Stomach (tissue), 9 donors: ENCODE measurements around the gene DEK. TPM values are rescaled to one million over a fixed set of nuclear protein-coding genes. Genes with fewer than 3 reads are reported as not detected.

ENCODE experiments used
- DNase-seq, 2 donors: peaks; one replicate each; pipeline versions ENCODE4 v3.0.0 to v3.0.0-alpha.2; 2013 to 2019
- H3K27ac ChIP-seq, 5 donors: fragments of 200-600 bp in 4 of 5; sonication (generic) in 4 of 5; one replicate each; pipeline ENCODE4 v1.5.1; 2013 to 2019; ENCODE audit warnings: mild to moderate bottlenecking in 1 of 5, moderate library complexity in 1 of 5
- H3K27me3 ChIP-seq, 3 donors: fragments of 200-600 bp; sonication (generic); one replicate each; pipeline ENCODE4 v1.5.1; 2017 to 2019; ENCODE audit warnings: mixed run types in 1 of 3
- H3K36me3 ChIP-seq, 4 donors: fragments of 200-600 bp; sonication (generic); 1 replicate in 3 of 4; 2 replicates in 1 of 4; pipeline ENCODE4 v1.5.1; 2016 to 2019
- H3K4me1 ChIP-seq, 4 donors: fragments of 200-600 bp; sonication (generic); one replicate each; pipeline ENCODE4 v1.5.1; 2016 to 2019
- H3K4me3 ChIP-seq, 4 donors: fragments of 200-600 bp; sonication (generic) in 3 of 4; one replicate each; pipeline ENCODE4 v1.5.1; 2016 to 2019; ENCODE audit warnings: mild to moderate bottlenecking in 1 of 4
- H3K9me3 ChIP-seq, 4 donors: fragments of 200-600 bp; sonication (generic); one replicate each; pipeline ENCODE4 v1.5.1; 2016 to 2019
- EP300 ChIP-seq: sonication (generic); formaldehyde crosslinking; IDR thresholded peaks from one replicate; pipeline ENCODE4 v1.6.1; 2017; ENCODE audit warnings: antibody characterized with exemption
- POLR2A ChIP-seq, 4 donors: fragments of 450-650 bp; IDR thresholded peaks; one replicate each; pipeline ENCODE4 v1.6.1; 2016; ENCODE audit warnings: antibody characterized with exemption in 4 of 4, control low read depth in 2 of 4, mild to moderate bottlenecking in 1 of 4, moderate library complexity in 1 of 4
- POLR2AphosphoS5 ChIP-seq, 3 donors: sonication (generic); formaldehyde crosslinking; IDR thresholded peaks; one replicate each; pipeline ENCODE4 v1.6.1; 2016; ENCODE audit warnings: antibody characterized with exemption in 3 of 3
- WGBS, 5 donors: extraction: QIAGEN DNeasy Blood & Tissue Kit in 3 of 5; methylation state at CpG; one replicate each; pipeline versions ENCODE4 v1.1.5 to v1.1.7; 2013 to 2018; 5-methylcytosine and 5-hydroxymethylcytosine counted together
- intact Hi-C: fragments of 100-400 bp; cut with DNase I; formaldehyde crosslinking; loops from one replicate; pipeline ENCODE4 v1.15.1; 2023; ENCODE audit warnings: low total_unique reads
- polyA plus RNA-seq, 3 donors: library from polyadenylated mRNA; stranded (reverse); fragments of 200-250 nt; gene quantifications; one replicate each; pipeline ENCODE4 v1.2.3, GENCODE V29; 2013
- total RNA-seq, 5 donors: library from RNA; depleted of rRNA; stranded (reverse); fragments of >200 nt; gene quantifications; one replicate each; pipeline versions ENCODE4 v1.1.0 to v1.2.3, GENCODE V29; 2014 to 2016
- TF ChIP-seq, protein P1 (sequence below), 7 experiments: fragments of 450-650 bp in 4 of 7; fragments of 200-600 bp in 3 of 7; sonication (generic) in 3 of 7; IDR thresholded peaks; one replicate each; pipeline ENCODE4 v1.5.1; 2016 to 2019; ENCODE audit warnings: antibody characterized with exemption in 7 of 7, control low read depth in 2 of 7, mild to moderate bottlenecking in 1 of 7
- donor health status: healthy with polysubstance abuse.
- donor health status: Bipolar disorder and iron deficiency.
- donor health status: healthy.

Gene DEK
- total and polyA plus RNA-seq, 8 donors, result 35.4 to 189 (median 112) TPM

DNA sequence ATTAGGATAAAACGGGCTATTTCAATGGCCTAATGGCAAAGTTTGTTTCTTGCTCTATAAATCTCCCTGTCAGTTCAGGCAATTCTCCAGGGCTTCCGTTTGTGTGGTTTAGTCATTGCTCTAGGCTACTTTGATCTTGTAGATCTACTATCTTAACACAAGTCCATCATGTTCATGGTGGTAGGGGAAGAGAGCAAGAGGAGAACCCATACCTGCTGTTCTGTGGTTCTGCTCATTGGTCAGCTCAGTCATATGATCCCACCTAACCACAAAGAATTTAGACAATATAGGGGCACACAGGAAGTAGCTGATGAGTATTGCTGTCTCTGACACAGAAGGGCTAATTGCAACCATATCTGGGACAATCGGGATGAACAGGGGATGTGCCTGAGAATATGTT lies 4.9 kb upstream of the DEK start:
- peaks cover 0 to 13% (median 2%) of the 10 kb centered on the region in 4 donors for H3K4me1 ChIP-seq
- H3K27ac ChIP-seq, result no peak overlapping the region
- H3K9me3 ChIP-seq, result no peaks in the 10 kb centered on the region
- H3K27me3 ChIP-seq, result peaks cover 0 to 6% (median 3%) of the 10 kb centered on the region in 3 donors
- intact Hi-C loops, result no loop called here
- 38 to 66% (median 50%) methylated on average over 3 of the region's 3 CpGs for WGBS, 5 donors
- TF ChIP-seq EP300 (no peak), POLR2A (IDR thresholded peaks at IDR 0.05) (no peak), POLR2AphosphoS5 (IDR thresholded peaks at IDR 0.05) (no peak)
- TF ChIP-seq, protein P1, sequence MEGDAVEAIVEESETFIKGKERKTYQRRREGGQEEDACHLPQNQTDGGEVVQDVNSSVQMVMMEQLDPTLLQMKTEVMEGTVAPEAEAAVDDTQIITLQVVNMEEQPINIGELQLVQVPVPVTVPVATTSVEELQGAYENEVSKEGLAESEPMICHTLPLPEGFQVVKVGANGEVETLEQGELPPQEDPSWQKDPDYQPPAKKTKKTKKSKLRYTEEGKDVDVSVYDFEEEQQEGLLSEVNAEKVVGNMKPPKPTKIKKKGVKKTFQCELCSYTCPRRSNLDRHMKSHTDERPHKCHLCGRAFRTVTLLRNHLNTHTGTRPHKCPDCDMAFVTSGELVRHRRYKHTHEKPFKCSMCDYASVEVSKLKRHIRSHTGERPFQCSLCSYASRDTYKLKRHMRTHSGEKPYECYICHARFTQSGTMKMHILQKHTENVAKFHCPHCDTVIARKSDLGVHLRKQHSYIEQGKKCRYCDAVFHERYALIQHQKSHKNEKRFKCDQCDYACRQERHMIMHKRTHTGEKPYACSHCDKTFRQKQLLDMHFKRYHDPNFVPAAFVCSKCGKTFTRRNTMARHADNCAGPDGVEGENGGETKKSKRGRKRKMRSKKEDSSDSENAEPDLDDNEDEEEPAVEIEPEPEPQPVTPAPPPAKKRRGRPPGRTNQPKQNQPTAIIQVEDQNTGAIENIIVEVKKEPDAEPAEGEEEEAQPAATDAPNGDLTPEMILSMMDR (IDR thresholded peaks at IDR 0.05), result no peak
- no peak overlapping the region for H3K4me3 ChIP-seq
- no peaks in the 10 kb centered on the region for H3K36me3 ChIP-seq
- peak in 1 of 2 donors; percentile 20 for DNase-seq

DNA sequence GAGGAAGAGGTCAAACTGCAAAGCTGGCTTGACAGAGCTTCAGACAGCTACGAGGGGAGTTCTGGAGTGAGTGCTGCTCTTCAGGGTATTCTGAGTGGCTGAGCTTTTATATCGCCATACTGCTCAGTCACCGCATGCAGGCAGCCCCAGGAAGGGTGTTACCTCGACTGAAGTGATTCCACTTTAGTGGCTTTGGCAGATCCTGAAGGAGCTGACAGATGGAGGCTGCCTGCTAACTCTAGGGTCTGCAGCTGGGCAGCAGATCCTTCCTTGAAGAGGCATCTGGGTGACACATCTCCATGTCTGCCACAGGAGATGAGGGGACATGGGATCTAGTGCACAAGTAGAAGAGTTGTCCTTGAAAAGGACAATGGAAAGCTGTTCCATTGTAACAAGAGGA lies 3.7 kb upstream of the DEK start:
- intact Hi-C loops, result no loop called here
- DNase-seq, result no peak
- 77 to 90% (median 79%) methylated on average over 4 of the region's 4 CpGs for WGBS, 5 donors

DNA sequence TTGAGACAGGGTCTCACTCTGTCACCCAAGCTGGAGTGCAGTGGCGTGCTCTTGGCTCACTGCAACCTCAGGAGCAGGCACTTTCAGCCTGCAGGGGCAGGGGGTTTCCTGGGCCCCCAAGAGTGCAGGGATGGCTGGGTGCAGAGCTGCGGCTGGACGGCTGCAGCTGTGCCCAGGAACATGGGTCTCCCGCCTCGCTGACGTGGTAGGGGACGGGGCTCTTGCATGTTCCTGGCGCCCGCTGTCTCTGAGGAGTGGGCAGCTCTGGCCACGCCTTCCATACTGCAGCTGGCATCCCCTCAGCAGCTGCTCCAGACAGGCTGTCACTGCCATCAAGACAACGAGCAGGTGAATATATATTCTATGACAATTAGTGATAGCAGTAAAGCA lies 2.2 kb upstream of the DEK start:
- no peak for DNase-seq
- WGBS, 5 donors, result 89 to 98% (median 96%) methylated on average over 3 to 11 of the region's 11 CpGs
- H3K36me3 ChIP-seq, result no peaks in the 10 kb centered on the region
- no peak overlapping the region for H3K4me3 ChIP-seq
- TF ChIP-seq POLR2A (IDR thresholded peaks at IDR 0.05), result no peak
- no peak for TF ChIP-seq POLR2AphosphoS5 (IDR thresholded peaks at IDR 0.05)
- no peaks in the 10 kb centered on the region for H3K27me3 ChIP-seq
- H3K4me1 ChIP-seq, result peaks cover 11 to 29% (median 16%) of the 10 kb centered on the region in 4 donors
- H3K9me3 ChIP-seq, result no peaks in the 10 kb centered on the region
- intact Hi-C loops, result no loop called here
- H3K27ac ChIP-seq, result no peak overlapping the region

More for the DNA sequence above, 3.7 kb upstream of the DEK start:
- H3K4me1 ChIP-seq, result peaks cover 0 to 14% (median 3%) of the 10 kb centered on the region in 4 donors
- H3K36me3 ChIP-seq, result no peaks in the 10 kb centered on the region
- H3K9me3 ChIP-seq, result no peaks in the 10 kb centered on the region
- TF ChIP-seq, protein P1 (IDR thresholded peaks at IDR 0.05), result no peak
- TF ChIP-seq POLR2A (IDR thresholded peaks at IDR 0.05) (no peak), POLR2AphosphoS5 (IDR thresholded peaks at IDR 0.05) (no peak), EP300 (no peak)
- no peak overlapping the region for H3K27ac ChIP-seq
- peaks cover 0 to 3% (median 0%) of the 10 kb centered on the region in 3 donors for H3K27me3 ChIP-seq
- H3K4me3 ChIP-seq, result no peak overlapping the region

DNA sequence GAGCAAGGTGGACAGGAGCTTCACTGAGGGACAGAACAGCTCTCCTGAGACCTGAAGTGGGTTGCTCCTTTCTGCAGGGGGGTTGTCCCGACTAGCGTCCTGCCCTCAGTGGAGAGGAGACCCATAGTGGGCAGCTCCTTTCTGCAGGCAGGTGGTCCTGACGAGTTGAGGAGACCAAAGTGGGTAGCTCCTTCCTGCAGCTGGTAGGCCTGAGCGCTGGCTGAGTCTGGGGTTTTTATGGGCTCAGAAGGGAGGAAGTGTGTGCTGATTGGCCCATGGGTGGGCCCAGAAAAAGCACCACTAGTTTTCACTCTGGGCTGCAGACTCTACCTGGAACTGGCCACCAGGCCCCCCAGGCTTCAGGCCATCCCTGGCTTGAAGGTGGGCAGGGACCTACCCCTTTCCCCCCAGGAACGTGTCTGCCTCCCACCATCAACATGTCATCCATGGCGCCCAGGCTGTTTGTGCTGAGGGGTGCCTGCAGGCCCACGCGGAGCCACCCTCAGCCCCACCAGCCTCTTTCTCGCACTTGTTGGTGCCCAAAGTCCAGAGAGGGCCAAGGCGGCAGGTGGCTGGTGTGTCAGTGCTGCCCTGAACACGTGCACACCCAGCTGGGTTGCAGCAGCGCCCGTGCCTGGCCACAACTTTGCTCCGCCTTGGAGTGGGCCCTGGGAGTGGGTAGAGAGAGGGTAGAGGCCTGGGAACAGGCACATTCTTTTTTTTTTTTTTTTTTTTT lies 1.6 kb upstream of the DEK start:
- H3K27me3 ChIP-seq, result no peaks in the 10 kb centered on the region
- H3K4me1 ChIP-seq, result peaks cover 17 to 35% (median 22%) of the 10 kb centered on the region in 4 donors
- no peaks in the 10 kb centered on the region for H3K9me3 ChIP-seq
- TF ChIP-seq POLR2AphosphoS5 (IDR thresholded peaks at IDR 0.05) (no peak), POLR2A (IDR thresholded peaks at IDR 0.05) (no peak), EP300 (no peak)
- TF ChIP-seq, protein P1 (IDR thresholded peaks at IDR 0.05), result no peak
- H3K36me3 ChIP-seq, result no peaks in the 10 kb centered on the region
- H3K27ac ChIP-seq, result no peak overlapping the region
- H3K4me3 ChIP-seq, result no peak overlapping the region
- intact Hi-C loops, result no loop called here
- 93 to 98% (median 97%) methylated on average over 13 to 14 of the region's 14 CpGs for WGBS, 5 donors
- DNase-seq, result no peak

DNA sequence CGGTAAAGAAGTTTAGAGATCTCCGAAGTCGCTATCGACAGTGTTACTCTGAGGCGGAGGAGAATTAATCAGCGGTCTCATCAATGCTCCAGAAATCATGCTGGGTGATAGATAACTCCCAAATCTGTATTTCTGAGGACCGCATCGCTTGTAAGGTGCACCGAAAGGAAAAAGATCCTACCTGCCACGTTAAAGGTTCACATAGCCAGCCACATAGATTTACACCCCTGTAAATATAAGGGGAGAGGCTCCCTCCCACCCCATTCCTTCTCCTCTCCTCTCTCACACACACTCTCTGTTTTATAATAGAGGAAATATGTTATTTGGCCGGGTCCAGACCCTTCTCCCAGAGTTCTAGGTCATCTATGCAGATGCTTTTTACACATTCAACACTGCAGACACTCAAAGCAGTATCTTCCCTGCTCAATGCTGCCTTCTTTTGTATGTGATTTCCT lies 620 bp upstream of the DEK start:
- peak overlapping the region; percentile 97 to 100 (median 100) for H3K27ac ChIP-seq
- H3K36me3 ChIP-seq, result no peaks in the 10 kb centered on the region
- intact Hi-C loops, result no loop called here
- TF ChIP-seq, protein P1 (IDR thresholded peaks at IDR 0.05), result no peak
- TF ChIP-seq POLR2AphosphoS5 (IDR thresholded peaks at IDR 0.05) (no peak), EP300 (no peak)
- H3K27me3 ChIP-seq, result no peaks in the 10 kb centered on the region
- H3K4me1 ChIP-seq, result peaks cover 18 to 45% (median 30%) of the 10 kb centered on the region in 4 donors
- peak overlapping the region; percentile 72 to 96 (median 90) for H3K4me3 ChIP-seq
- no peaks in the 10 kb centered on the region for H3K9me3 ChIP-seq
- DNase-seq, result no peak
- WGBS, 5 donors, result 1 to 4% (median 3%) methylated on average over 11 of the region's 11 CpGs
